ENCODE data around the gene RNF215. TPM values are rescaled to one million over a fixed set of nuclear protein-coding genes. Genes with fewer than 3 reads are reported as not detected.

The RNF215 gene
- total RNA-seq, 2 experiments from 2014 or later, result 4.6 to 4.9 TPM

- H3K9me3 Mint-ChIP-seq, result no peaks in the 10 kb centered on the region
Observed at GRCh38 chr22:30332551-30332950, 54.7 kb downstream of the RNF215 start.

More at GRCh38 chr22:30332551-30332950, 54.7 kb downstream of the RNF215 start:
- Histone ChIP-seq H3K9me3 (ENCODE audit: control insufficient read depth in 1 of 2, insufficient read depth in 1 of 2, low read length in 2 of 2) (no peaks in the 10 kb centered on the region), H3K27me3 (ENCODE audit: control insufficient read depth in 1 of 2, insufficient read depth in 2 of 2, low read length in 2 of 2) (no peaks in the 10 kb centered on the region), H3K36me3 (ENCODE audit: insufficient read depth, low read length) (peaks cover 64% of the 10 kb centered on the region), H3K27ac (ENCODE audit: low read depth in 1 of 2, low read length in 2 of 2) (no peak overlapping the region), H3K4me1 (ENCODE audit: insufficient read depth, low read length) (peaks cover 3% of the 10 kb centered on the region), H3K4me3 (ENCODE audit: low read length) (no peak overlapping the region)
- POLR2A ChIA-PET, result interaction anchor here (1.3 to 3.6 kb wide), 3 partner anchors 24 to 44 kb away, joined by 7 to 10 read pairs (median 7); partner anchors contain the start of genes CASTOR1, CCDC157 and SF3A1
- ATAC-seq (ENCODE audit: poor library complexity) (no peak), DNase-seq (no peak)
- peaks cover 10% of the 10 kb centered on the region for H3K4me1 Mint-ChIP-seq (ENCODE audit: low read depth)
- intact Hi-C loops (cut with DNase I, micrococcal nuclease), result no loop called here
- H3K27me3 Mint-ChIP-seq, result no peaks in the 10 kb centered on the region
- no peak overlapping the region for H3K27ac Mint-ChIP-seq
- CTCF ChIA-PET, result interaction anchor here (1.2 to 1.6 kb wide), 3 partner anchors 31 to 58 kb away, joined by 3 to 6 read pairs (median 4); no protein-coding TSS in a partner anchor
- no peak overlapping the region for H3K4me3 Mint-ChIP-seq
- peaks cover 75% of the 10 kb centered on the region for H3K36me3 Mint-ChIP-seq (ENCODE audit: low read depth)
- no peak for TF ChIP-seq CTCF (IDR thresholded peaks at IDR 0.05)

Other genes with a start within 250 kb of the RNF215 start
- under 1 TPM; 0.17 to 0.30 TPM for gene LIF, start 140.7 kb downstream of the RNF215 start, total RNA-seq
- 10 to 100 TPM; 13.9 to 16.7 TPM for gene OSM, start 120.6 kb downstream of the RNF215 start, total RNA-seq
- 1 to 10 TPM; 7.9 to 8.8 TPM for gene CASTOR1, start 97.9 kb downstream of the RNF215 start, total RNA-seq
- 10 to 100 TPM; 38.9 to 41.8 TPM for gene TBC1D10A, start 60.5 kb downstream of the RNF215 start, total RNA-seq
- 100 to 1,000 TPM; 335 to 388 TPM for gene SF3A1, start 30.5 kb downstream of the RNF215 start, total RNA-seq
- gene CCDC157, start 30.4 kb downstream of the RNF215 start, total RNA-seq, result 10 to 100 TPM in 1 of 2 experiments, 1 to 10 TPM in 1; 8.3 to 10.1 TPM
- 10 to 100 TPM; 74.6 to 79.8 TPM for gene SEC14L2, start 9.6 kb upstream of the RNF215 start, total RNA-seq
- 10 to 100 TPM; 37.2 to 38.0 TPM for gene MTFP1, start 38.4 kb upstream of the RNF215 start, total RNA-seq
- not detected for gene SEC14L3, start 84.6 kb upstream of the RNF215 start, total RNA-seq
- not detected for gene SEC14L4, start 118.3 kb upstream of the RNF215 start, total RNA-seq
- gene SEC14L6, start 159.3 kb upstream of the RNF215 start, total RNA-seq, result not detected
- not detected for gene GAL3ST1, start 187.3 kb upstream of the RNF215 start, total RNA-seq
- gene PES1, start 204.5 kb upstream of the RNF215 start, total RNA-seq, result 10 to 100 TPM; 28.4 to 30.5 TPM
- gene TCN2, start 219.8 kb upstream of the RNF215 start, total RNA-seq, result under 1 TPM; 0.52 to 0.53 TPM
- 1 to 10 TPM; 2.1 to 2.9 TPM for gene SLC35E4, start 248.4 kb upstream of the RNF215 start, total RNA-seq

Data from CD4-positive, alpha-beta T cell (primary cell).